ENCODE results near the gene CNTNAP1.
A peak's percentile ranks its signal among the peaks of the same experiment; 100 is the strongest.
"Not testable (repeated sequence)": the region's sequence is repeated elsewhere in the genome, so short reads cannot be mapped to it uniquely, and the experiment has no call there.

Gene CNTNAP1

DNA sequence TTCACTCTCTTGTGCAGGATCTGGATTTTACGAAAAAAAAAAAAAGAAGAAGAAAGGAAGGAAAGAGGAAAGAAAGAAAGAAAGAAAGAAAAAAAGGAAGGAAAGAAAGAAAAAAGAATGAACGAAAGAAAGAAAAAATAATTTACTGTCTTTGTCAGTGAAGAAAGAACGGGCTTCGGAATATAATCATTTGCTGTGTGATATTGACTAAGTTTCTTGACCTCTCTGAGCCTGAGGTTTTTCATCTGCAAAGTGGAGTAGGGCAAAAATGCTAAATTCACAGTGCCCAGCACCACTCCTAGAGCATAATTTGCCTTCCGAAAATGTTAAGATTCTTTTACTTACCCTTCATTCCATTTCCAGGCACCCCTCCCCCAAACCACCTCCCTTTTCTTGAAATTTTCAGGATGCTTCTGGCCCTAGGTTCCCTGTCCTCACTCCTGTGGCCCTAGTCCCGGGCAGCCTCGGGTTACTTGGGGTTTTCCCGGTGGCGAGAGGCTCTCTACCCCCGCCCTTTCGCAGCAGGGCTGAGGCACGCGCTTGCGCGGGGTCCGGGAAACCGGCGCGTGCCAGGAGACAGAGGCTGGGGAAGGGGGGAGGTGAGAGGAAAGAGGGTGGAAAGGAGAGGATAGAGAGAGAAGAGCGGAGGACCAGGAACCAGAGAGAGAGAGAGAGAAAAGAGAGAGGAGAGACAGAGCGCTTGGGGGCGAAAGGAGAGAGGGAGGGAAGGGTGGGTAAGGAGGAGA, at the start of gene CNTNAP1:
CNTNAP1 (plus strand) TSS at position 556 of the 746 bp plus-strand sequence. CDS start 299 bp downstream, outside the sequence.
- DNase-seq: peak; percentile 73

DNA sequence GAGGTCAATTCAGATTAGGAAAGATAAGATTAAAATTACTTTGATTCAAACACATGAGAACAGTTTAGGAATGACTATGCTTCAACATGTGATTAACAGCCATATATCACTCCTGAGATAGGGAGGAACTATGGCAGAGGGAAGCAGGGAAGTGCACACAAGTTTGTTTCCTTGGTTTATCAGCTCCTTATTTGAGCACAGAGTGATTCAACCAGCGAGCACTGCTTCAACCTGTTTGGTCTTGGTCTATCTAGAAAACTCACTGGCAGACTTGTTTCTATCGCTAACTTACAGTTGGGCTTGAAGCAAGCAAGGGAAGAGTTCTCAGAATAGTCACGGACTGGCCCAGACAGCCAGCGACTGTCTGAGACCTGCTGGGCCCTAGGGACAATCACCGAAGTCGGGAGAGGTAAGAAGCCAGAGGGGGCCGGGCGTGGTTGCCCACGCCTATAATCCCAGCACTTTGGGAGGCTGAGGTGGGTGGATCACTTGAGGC, 49.3 kb upstream of the CNTNAP1 start:
- DNase-seq: no peak

DNA sequence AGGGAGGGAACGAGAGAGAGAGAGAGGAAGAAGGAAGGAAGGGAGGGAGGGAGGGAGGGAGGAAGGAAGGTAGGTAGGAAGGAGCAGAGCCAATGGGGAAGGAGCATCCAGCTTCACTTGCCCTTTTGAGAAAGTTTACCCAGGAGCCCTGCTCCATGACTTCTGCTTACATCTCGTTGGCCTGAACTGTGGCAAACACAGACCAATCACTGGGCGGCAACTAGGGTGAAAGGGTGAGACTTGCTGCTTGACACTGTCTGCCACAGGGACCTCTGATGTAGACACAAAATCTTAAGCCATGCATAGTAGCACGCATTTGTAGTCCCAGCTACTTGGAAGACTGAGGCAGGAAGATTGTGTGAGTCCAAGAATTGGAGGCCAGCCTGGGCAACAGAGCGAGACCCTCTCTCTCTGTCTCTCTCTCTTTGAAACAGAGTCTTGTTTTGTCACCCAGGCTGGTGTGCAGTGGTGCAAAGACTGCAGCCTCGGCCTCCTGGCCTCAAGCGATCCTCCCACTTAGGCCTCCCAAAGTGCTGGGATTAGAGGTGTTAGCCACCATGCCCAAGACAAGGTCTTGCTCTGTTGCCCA, 42.7 kb upstream of the CNTNAP1 start:
- no peak for DNase-seq

DNA sequence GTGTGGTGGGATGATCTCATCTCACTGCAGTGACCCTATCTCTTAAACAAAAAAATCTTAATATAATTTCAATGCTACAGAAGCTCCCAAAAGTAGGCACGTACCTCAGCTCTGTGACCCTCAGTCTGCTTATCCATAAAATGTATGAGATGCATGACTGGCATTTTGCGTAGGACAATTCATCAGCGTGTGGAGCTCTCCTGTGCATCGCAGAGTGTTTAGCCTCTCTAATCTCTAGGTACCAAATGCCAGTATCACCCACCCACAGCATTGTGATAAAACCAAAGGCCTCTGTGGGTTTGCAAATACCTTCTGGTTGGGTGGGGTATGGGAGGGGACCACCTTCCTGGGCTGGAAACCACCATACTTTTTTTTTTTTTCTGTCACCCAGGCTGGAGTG, 42.2 kb upstream of the CNTNAP1 start:
- DNase-seq: no peak

DNA sequence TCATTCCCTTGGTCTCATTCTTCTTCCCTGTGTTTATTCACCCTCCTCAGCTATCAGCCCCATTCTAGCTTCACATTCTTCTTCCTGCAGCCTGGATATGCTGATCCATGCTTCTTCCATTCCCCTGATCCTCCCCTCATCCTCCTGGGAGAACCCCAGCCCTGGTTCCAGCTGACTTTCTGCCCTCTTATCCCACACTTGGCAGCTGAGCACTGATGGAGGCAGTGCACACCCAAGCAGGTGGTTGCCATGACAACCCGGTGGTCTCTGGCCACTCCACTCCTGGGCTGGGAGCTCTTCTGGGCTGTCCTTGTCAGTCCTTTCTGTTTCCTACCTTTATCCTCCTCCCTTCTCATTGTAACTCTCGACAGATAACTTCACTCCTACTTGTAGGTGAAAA, 40.0 kb upstream of the CNTNAP1 start:
- no peak for DNase-seq

DNA sequence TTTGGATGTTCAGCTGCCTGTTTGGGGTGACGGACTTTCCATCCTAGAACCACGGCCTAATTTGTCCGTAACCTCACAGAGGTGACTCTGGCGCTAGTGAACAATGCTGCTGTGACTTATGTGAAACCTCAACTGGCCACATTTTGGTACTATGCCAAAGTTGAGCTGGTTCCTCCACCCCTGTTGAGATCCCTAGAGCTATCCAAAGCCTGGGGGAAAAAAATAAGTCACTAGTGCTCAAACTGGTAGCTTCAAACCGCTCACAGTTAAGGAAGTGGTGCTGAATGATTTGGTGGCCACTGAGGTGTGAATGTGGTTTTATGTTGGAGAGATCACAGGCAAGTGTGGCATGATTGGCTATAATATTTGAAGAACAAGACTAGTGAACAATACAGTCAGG, 34.6 kb upstream of the CNTNAP1 start:
- DNase-seq: no peak

DNA sequence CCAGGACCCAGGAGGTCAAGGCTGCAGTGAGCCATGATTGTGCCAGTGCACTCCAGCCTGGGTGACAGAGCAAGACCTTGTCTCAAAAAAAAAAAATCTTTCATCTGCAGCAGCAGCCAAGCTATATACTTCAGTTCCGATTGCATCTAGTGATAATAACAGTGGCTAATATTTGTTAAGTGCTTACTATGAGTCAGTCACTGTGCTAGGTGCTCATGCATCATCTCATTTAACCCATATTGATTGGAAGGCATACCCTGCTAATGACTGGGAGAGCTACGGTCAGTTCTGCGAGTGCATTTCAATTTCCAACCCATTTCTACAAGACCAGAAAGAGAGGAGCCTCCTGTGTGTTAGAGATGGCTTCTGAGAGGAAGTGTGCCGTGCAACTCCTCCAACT, 30.9 kb upstream of the CNTNAP1 start:
- DNase-seq: no peak

DNA sequence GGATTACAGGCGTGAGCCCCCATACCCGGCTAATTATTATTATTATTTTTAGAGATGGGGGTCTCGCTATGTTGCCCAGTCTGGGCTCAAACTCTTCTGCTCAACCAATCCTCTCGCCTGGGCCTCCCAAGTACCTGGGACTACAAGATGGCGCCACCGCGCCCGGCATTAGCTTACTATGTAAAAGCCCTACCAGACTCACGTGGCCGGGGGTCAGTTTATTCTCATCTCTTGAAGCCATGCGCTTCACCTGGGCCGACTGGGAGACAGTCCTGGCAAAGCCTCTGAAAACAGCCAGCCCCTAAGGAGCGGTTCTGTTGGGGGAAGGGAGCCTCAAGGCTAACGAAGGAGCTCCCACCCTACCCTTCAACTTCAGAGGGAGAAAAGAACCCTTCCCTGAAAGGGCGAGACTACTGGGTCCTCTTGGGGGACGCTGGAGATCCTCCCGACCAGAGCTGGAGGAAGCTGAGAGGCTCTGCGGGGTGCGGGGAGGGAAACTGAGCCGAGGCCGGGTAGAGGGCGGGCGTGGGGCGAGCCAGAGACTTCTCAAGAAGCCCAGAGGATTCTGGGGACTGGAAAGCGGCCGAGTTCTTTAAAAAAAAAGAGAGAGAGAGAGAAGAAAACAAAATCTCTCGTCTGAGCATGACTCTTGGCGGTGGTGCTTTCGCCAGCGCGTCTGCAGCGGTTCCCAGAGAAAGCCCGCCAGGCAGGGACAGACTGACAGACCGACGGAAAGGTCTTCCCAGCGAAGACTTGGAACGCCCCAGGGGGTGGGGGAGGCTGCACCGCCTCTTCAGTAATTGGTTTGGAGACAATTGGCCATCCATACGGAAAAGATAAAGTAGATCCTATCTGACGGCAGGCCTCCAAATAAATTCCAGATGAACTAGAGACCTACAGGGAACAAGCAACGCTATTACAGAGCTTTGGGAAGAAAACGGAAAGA, 28.9 kb upstream of the CNTNAP1 start:
- peak; percentile 57 for DNase-seq

DNA sequence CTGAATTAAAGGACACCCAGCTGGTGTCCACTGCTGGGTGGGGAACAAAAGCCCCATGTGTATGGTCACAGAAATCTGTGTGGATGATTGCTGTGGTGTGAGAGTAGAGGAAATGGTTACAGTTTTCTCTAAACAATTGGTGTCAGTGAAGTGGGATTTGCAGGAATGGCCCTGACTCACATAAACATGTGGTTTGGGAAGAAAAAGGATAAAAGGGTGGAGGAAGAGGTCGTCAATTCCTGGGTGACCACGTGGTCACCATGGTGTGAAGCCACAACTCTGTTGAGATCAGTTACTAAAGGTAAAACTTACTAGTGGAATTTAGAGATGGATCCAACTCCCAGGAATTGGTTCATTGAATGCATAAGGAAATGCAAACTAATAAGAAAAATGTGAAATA, 26.8 kb upstream of the CNTNAP1 start:
- no peak for DNase-seq

DNA sequence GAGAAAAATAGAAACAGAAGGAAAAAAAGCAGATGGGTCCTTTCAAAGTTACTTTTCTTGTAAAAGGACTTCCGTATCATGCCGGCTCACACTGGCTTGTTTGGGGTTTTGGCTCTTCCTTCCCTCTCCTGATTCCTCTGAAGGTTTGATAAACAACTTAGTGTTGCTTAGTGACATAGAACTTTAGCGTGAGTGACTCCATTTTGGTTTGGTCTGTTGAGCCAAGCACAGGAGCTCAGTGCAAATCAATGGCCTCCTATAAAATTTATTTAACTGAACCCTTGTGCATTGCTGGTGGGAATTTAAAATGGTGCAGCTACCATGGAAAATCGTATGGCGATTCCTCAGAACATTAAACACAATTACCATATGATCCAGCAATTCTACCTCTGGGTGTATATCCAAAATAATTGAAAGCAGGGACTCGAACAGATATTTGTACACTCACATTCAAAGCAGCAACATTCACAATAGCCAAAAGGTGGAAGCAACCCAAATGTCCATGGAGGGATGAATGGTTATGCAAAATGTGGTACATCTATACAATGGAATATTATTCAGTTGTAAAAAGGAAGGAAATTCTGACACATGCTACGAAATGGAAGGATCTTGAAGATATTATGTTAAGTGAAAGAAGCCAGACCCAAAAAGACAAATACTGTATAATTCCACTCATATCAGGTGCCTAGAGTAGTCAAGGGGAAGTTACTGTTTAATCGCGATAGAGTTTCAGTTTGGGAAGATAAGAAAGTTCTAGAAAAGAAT, 24.3 kb upstream of the CNTNAP1 start:
- DNase-seq: no peak

DNA sequence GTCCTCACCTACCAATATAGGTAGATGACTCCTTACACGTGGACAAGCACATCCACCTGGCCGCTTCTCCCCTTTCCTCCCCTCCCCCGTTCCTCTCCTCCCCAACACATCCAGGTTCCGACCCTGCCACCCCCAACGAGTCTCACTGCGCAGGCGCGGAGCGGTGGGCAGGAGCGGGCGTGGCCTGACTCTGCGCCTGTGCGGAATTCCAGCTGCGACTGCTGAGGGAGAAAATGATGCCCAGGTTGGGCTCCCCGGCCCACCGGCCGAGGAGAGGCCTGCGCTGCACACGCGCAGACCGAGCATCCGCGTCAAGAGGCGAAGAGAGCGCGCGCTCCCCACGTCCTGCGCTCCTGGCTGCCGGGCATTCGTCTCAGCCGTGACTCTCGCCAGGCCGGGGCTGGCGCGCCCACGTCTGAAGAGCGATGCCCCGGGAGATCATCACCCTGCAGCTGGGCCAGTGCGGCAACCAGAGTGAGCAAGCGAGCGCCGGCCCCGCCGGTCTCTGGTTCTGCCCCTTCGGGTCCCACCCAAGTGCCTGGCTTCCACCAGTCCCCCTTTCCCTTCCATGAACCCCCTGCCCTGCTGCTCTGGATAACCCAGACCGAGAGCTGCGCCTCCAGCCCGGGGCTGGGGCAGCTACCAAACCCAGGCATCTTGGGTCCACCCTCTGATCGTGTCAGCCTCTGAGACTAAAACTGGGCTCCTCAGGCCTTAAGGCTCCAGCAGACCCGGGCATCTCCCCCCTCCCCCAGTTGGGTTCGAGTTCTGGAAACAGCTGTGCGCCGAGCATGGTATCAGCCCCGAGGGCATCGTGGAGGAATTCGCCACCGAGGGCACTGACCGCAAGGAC, 23.0 kb upstream of the CNTNAP1 start, which contains the start of gene TUBG2:
TUBG2 (plus strand) TSS at position 206 of the 853 bp plus-strand sequence; CDS start at position 426, 220 bp downstream.
- peak; percentile 95 for DNase-seq

DNA sequence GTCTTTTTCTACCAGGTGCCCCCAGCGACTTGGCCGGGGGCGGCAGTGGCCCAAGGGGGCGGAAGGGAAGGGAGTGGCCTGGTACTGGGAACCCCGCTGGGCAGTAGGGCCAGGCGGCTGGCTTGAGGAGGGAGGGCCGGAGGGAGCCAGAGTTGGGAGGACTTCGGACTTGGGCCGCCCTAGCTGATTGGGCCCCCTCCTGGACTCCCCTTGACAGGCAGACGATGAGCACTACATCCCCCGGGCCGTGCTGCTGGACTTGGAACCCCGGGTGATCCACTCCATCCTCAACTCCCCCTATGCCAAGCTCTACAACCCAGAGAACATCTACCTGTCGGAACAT, 22.4 kb upstream of the CNTNAP1 start:
- not testable (repeated sequence) for DNase-seq

DNA sequence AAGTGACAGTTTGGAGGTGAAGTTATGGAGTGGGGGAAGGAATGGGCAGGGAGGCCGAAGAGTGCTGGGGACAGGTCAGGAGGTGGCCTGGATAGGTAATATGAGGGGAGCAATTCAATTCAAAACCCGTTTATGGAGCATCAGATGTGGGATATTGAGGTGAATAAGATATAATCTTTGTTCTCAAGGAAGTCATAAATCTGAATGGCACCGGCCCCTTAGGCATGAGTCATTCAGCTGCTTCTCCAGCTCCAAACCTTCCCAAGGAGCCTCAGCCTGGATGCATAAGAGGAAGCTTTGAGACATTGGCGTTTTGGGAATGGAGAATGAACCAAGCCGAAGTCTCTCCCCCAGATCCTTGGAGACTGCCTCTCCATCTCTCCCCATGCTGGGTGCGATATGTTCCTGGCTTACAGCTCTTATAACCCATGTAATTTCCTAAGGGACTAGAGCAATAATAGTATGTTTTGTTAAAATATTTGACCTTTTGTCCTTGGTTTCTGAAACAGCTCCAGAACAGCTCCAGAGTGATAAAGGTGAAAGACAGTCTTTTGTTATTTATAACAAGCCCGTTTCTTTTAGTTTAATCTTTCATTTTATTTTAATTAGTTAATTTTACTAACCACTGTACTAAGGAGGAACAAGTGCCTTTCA, 21.5 kb upstream of the CNTNAP1 start:
- DNase-seq: no peak

DNA sequence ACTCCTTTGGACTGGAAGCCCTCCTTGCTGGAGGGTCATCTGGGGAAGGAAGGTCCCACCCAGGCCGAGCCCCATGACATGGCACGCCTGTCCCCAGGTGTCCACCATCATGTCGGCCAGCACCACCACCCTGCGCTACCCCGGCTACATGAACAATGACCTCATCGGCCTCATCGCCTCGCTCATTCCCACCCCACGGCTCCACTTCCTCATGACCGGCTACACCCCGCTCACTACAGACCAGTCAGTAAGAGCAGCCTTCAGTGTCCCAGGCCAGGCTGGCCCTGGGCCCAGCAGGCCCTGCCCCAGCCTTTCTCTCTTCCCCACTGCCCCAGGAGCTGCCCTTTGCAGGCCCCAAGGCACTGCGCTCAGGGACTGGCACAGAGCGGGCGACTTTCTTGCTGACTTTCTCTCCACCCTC, 16.7 kb upstream of the CNTNAP1 start:
- no peak for DNase-seq

DNA sequence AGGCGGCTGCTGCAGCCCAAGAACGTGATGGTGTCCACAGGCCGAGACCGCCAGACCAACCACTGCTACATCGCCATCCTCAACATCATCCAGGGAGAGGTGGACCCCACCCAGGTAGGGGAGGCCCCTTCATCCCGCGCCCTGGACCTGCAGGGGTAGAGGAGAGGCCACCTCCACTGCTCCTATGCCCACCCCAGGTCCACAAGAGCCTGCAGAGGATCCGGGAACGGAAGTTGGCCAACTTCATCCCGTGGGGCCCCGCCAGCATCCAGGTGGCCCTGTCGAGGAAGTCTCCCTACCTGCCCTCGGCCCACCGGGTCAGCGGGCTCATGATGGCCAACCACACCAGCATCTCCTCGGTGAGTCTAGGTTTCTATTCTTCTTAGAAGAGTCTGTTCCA, 16.2 kb upstream of the CNTNAP1 start:
- DNase-seq: not testable (repeated sequence)

DNA sequence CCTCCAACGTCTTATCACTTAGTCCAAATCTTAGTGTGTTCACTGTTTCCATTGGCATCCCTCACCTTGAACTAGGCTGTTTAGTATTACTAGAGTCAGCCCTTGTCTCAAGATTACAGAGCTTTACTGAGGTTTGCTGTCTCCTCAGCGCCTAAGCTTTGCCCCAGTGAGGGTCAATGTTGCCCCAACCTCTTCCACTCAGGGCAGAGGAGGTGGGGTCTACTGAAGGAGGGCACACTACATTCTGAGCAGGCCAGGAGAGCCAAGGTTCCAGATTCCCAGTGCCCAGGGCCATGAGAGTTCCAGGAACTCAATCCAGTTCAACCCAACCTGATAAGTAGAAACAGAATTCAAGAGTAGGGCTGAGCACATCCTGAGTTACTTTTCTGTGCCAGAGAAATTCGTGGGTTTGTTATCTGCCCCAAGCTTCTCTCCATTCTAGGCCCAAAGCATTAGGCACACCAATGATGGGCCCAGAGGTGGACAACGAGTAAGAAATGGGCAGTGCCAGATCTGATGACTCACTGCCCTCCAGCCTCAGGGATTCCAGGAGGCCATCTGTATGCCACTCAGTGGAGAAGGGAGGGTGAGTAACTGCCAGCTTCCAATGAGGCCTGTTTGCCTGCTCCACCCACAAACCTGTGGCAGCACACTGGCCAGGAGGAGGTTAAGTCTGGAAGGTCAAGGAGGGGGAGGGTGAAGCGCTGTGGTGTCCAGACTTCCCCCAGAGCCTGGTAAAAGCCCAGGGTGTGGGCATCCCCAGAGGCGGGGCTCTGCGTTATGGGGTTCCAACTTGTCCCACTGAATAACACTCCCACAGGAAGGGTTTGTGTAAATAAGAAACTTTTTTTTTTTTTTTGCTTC, 15.0 kb upstream of the CNTNAP1 start:
- no peak for DNase-seq

DNA sequence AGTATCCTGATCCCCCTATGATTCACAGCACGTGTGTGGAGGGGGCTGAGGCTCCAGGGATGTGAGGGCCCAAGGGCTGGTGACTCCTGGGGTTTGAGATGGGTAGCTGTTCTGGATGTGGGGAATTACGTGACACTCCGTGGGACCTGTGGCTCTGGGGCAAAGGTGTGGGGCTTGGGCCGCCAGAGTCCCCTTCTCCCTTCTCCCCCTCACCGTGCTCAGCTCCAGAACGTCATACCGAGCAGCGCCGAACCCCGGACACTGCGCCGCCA, 12.7 kb upstream of the CNTNAP1 start:
- DNase-seq: no peak

DNA sequence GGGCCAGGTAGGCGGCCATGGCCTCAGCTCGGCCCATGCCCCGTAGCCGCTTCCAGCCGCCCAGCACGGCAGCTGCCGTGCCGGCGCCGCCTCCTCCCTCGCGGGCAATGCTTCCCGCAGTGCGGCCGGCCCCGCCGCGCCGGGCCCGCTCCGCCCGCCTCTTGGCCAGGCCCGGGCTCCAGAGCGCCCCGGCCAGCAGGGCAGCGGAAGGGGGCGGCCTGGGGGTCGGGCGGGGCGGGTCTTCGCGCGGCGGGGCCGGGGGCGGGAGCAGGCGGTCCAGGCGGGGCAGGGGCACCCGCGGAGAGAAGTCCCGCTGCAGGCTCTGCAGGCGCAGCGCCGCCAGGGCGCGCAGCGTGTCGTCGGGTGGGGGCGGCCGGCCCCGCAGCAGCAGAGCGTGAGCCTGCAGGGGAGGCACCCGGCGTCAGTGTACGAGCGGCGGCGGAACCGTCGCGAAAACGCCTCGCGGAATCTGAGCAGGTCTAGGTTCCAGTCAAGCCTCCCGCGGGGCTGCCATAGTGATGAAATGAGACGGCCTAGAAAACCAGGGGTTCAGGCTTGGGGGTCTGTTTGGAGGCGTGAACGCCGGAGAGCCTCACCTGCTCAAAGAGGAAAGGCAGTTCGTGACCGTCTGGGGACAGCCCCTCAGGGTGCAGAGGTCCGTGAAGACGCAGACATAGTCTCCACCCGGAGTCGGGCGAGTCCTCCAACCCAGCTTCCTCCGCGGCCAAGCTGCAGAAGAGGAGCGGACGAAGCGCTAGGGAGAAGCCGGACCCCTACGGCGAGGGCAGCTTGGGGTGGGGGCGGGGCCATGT, 12.1 kb upstream of the CNTNAP1 start:
- DNase-seq: no peak

Measured in NCI-H2227 treated with DMSO at 0.1 percent for 48 hours (cell line).